H9 (cell line): ENCODE measurements around the gene GP1BB. TPM values are rescaled to one million over a fixed set of nuclear protein-coding genes. Genes with fewer than 3 reads are reported as not detected.
"Not testable (repeated sequence)": the region's sequence is repeated elsewhere in the genome, so short reads cannot be mapped to it uniquely, and the experiment has no call there.

Experiments used
- DNase-seq: peaks from one replicate; pipeline ENCODE4 v3.0.0-alpha.2; 2017
- H2AFZ ChIP-seq: one replicate; pipeline ENCODE4 v1.6.1; 2013; ENCODE audit warnings: mild to moderate bottlenecking, low read length, control low read depth, moderate library complexity
- H2AK5ac ChIP-seq: 2 replicates; pipeline ENCODE4 v1.6.1; 2013; ENCODE audit warnings: low read length, control low read depth, mixed read lengths; ENCODE audit not compliant: insufficient read length
- H2BK120ac ChIP-seq: one replicate; pipeline ENCODE4 v1.6.1; 2013; ENCODE audit warnings: low read depth, mild to moderate bottlenecking, low read length, control low read depth, inconsistent platforms; ENCODE audit not compliant: poor library complexity, severe bottlenecking
- H2BK12ac ChIP-seq: 2 replicates; pipeline ENCODE4 v1.6.1; 2013; ENCODE audit warnings: low read length, control low read depth, mixed read lengths, low read depth; ENCODE audit not compliant: insufficient read length
- H2BK15ac ChIP-seq: 2 replicates; pipeline ENCODE4 v1.6.1; 2013; ENCODE audit warnings: low read depth, low read length, control low read depth
- H2BK20ac ChIP-seq: one replicate; pipeline ENCODE4 v1.6.1; 2013; ENCODE audit warnings: low read depth, mild to moderate bottlenecking, low read length, control low read depth, inconsistent platforms; ENCODE audit not compliant: poor library complexity, severe bottlenecking
- H2BK5ac ChIP-seq: 2 replicates; pipeline ENCODE4 v1.6.1; 2013; ENCODE audit warnings: low read length, control low read depth, mixed read lengths; ENCODE audit not compliant: insufficient read length
- H3K14ac ChIP-seq: 2 replicates; pipeline ENCODE4 v1.6.1; 2013; ENCODE audit warnings: low read length, control low read depth; ENCODE audit not compliant: insufficient read depth
- H3K18ac ChIP-seq: 2 replicates; pipeline ENCODE4 v1.6.1; 2013; ENCODE audit warnings: low read depth, mild to moderate bottlenecking, mixed read lengths, low read length, control low read depth; ENCODE audit not compliant: insufficient read length
- H3K23ac ChIP-seq: 2 replicates; pipeline ENCODE4 v1.6.1; 2013; ENCODE audit warnings: low read length, control low read depth, mixed read lengths, low read depth; ENCODE audit not compliant: insufficient read length
- H3K23me2 ChIP-seq: 2 replicates; pipeline ENCODE4 v1.6.1; 2013; ENCODE audit warnings: low read depth, mild to moderate bottlenecking, mixed read lengths, low read length, control low read depth; ENCODE audit not compliant: insufficient read length, poor library complexity, severe bottlenecking
- H3K27ac ChIP-seq: 2 replicates; pipeline ENCODE4 v1.5.1; 2013; ENCODE audit warnings: low read length, control low read depth, mixed read lengths, low read depth; ENCODE audit not compliant: insufficient read length
- H3K27me3 ChIP-seq: 2 replicates; pipeline ENCODE4 v1.6.1; 2013; ENCODE audit warnings: low read length, control low read depth, inconsistent platforms; ENCODE audit not compliant: insufficient read depth
- H3K4ac ChIP-seq: 2 replicates; pipeline ENCODE4 v1.6.1; 2013; ENCODE audit warnings: low read depth, mild to moderate bottlenecking, control low read depth, inconsistent platforms, low read length, moderate library complexity
- H3K4me1 ChIP-seq: 2 replicates; pipeline ENCODE4 v1.6.1; 2013; ENCODE audit warnings: low read length, control low read depth, inconsistent platforms; ENCODE audit not compliant: insufficient read depth
- H3K4me2 ChIP-seq: 2 replicates; pipeline ENCODE4 v1.6.1; 2013; ENCODE audit warnings: low read length, control low read depth, mixed read lengths; ENCODE audit not compliant: insufficient read length, insufficient read depth
- H3K56ac ChIP-seq: 2 replicates; pipeline ENCODE4 v1.6.1; 2013; ENCODE audit warnings: low read depth, mild to moderate bottlenecking, mixed read lengths, low read length, control low read depth; ENCODE audit not compliant: insufficient read length
- H3K79me1 ChIP-seq: 2 replicates; pipeline ENCODE4 v1.6.1; 2013; ENCODE audit warnings: low read depth, mild to moderate bottlenecking, moderate library complexity, low read length, control low read depth, inconsistent platforms; ENCODE audit not compliant: insufficient read depth, poor library complexity, severe bottlenecking
- H3K79me2 ChIP-seq: 2 replicates; pipeline ENCODE4 v1.6.1; 2013; ENCODE audit warnings: low read length, control low read depth, inconsistent platforms; ENCODE audit not compliant: insufficient read depth
- H3K9ac ChIP-seq: 2 replicates; pipeline ENCODE4 v1.6.1; 2013; ENCODE audit warnings: low read length, control low read depth, mixed read lengths; ENCODE audit not compliant: insufficient read length; ENCODE audit errors: extremely low read depth
- H3K9me3 ChIP-seq: one replicate; pipeline ENCODE4 v1.6.1; 2013; ENCODE audit warnings: low read depth, low read length, inconsistent platforms; ENCODE audit not compliant: control insufficient read depth
- H3T11ph ChIP-seq: one replicate; pipeline ENCODE4 v1.6.1; 2013; ENCODE audit warnings: mild to moderate bottlenecking, low read length, control low read depth, inconsistent platforms
- H4K20me1 ChIP-seq: one replicate; pipeline ENCODE4 v1.6.1; 2013; ENCODE audit not compliant: control insufficient read depth, insufficient read length, insufficient read depth
- H4K5ac ChIP-seq: 2 replicates; pipeline ENCODE4 v1.6.1; 2013; ENCODE audit warnings: low read depth, mild to moderate bottlenecking, mixed read lengths, low read length, control low read depth; ENCODE audit not compliant: insufficient read length
- H4K8ac ChIP-seq: replicated peaks from 2 replicates; pipeline ENCODE4 v1.6.1; 2013; ENCODE audit warnings: low read length, control low read depth, mixed read lengths, low read depth; ENCODE audit not compliant: insufficient read length
- H4K91ac ChIP-seq: 2 replicates; pipeline ENCODE4 v1.6.1; 2013; ENCODE audit warnings: low read depth, mild to moderate bottlenecking, moderate library complexity, mixed read lengths, low read length, control low read depth; ENCODE audit not compliant: insufficient read length
- H3K27ac Mint-ChIP-seq, 3 experiments: 2 replicates in 2 of 3; 3 replicates in 1 of 3; pipeline ENCODE4 v1.8.0; 2020 to 2021; ENCODE audit warnings: mixed read lengths in 3 of 3, mild to moderate bottlenecking in 1 of 3, moderate library complexity in 1 of 3
- H3K27me3 Mint-ChIP-seq: 2 replicates; pipeline ENCODE4 v1.8.0; 2021; ENCODE audit warnings: low read depth, mild to moderate bottlenecking, moderate library complexity, mixed read lengths
- H3K36me3 Mint-ChIP-seq, 3 experiments: 2 replicates in 2 of 3; 3 replicates in 1 of 3; pipeline ENCODE4 v1.8.0; 2020 to 2021; ENCODE audit warnings: low read depth in 3 of 3, mixed read lengths in 3 of 3; ENCODE audit not compliant: insufficient read depth in 1 of 3
- H3K4me1 Mint-ChIP-seq, 2 experiments: 2 replicates each; pipeline ENCODE4 v1.8.0; 2020; ENCODE audit warnings: mixed read lengths in 2 of 2
- H3K4me3 Mint-ChIP-seq, 2 experiments: 2 replicates in 1 of 2; 3 replicates in 1 of 2; pipeline ENCODE4 v1.8.0; 2020 to 2021; ENCODE audit warnings: mild to moderate bottlenecking in 2 of 2, mixed read lengths in 2 of 2, moderate library complexity in 1 of 2
- H3K9me3 Mint-ChIP-seq, 2 experiments: 2 replicates in 1 of 2; 3 replicates in 1 of 2; pipeline ENCODE4 v1.8.0; 2020; ENCODE audit warnings: mild to moderate bottlenecking in 2 of 2, mixed read lengths in 2 of 2, moderate library complexity in 1 of 2
- WGBS: extraction: QIAGEN DNeasy Blood & Tissue Kit; methylation state at CpG from one replicate; pipeline ENCODE4 v1.1.7; 2013; ENCODE audit warnings: missing lambda C conversion rate, low lambda C conversion rate, mixed read lengths; ENCODE audit not compliant: insufficient read length; ENCODE audit errors: extremely low coverage; 5-methylcytosine and 5-hydroxymethylcytosine counted together
- total RNA-seq: library from RNA; stranded (reverse); gene quantifications from 2 replicates; pipeline ENCODE4 v1.2.1, GENCODE V29; 2021
- TF ChIP-seq, protein P1 (sequence below): fragments of 200-600 bp; sonication (generic); conservative IDR thresholded peaks from 3 replicates; pipeline ENCODE4 v1.8.0; 2021; ENCODE audit warnings: antibody characterized with exemption, mild to moderate bottlenecking

The GP1BB gene
- total RNA-seq, 1 experiment from 2014 or later, result 3.4 TPM

DNA sequence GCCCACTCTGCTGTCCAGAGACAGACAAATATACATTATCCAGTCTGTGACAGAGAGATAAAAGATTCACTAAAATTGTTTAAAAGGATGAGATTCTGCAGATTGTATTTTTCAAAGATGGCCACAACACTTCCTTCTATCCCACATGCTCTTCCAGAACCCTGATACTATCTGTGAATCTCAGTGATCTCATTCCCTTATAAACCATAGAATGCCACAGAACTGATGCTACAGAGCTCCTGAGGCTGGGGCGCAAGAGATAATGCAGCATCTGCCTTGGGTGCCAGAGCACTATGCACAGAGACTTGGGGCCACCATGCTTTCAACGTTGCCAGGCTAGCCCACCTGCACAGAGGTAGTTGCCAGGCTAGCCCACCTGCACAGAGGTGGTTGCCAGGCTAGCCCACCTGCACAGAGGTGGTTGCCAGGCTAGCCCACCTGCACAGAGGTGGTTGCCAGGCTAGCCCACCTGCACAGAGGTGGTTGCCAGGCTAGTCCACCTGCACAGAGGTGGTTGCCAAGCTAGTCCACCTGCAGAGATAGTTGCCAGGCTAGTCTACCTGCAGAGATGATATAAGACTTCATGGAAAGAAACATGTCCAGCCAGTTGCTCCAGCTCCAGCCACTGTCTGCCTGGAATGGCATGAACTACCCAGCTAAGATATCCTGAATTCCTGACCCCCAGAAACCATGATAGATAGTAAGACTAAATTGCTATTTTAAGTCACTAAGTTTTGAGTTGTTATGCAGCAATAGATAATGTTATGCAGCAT, 26.6 kb upstream of the GP1BB start:
- Histone ChIP-seq H3K4me2 (no peak overlapping the region), H4K91ac (no peak overlapping the region), H2AFZ (no peak overlapping the region), H2BK12ac (no peak overlapping the region), H4K5ac (no peak overlapping the region), H3K18ac (no peak overlapping the region), H3K4me1 (peaks cover 3% of the 10 kb centered on the region; the same call in 1 of the 2 replicates), H3K79me2 (no peaks in the 10 kb centered on the region), H3K27me3 (no peaks in the 10 kb centered on the region), H2BK5ac (no peak overlapping the region), H2BK20ac (no peak overlapping the region), H3K27ac (no peak overlapping the region), H3K56ac (no peak overlapping the region), H2AK5ac (no peak overlapping the region), H4K20me1 (no peaks in the 10 kb centered on the region), H3T11ph (no peak overlapping the region), H3K23ac (no peak overlapping the region), H3K14ac (no peak overlapping the region), H2BK120ac (no peak overlapping the region), H2BK15ac (no peak overlapping the region), H3K9me3 (no peaks in the 10 kb centered on the region), H3K9ac (no peak overlapping the region), H3K23me2 (no peaks in the 10 kb centered on the region), H4K8ac (no peak overlapping the region), H3K4ac (no peak overlapping the region; the same call in 1 of the 2 replicates), H3K79me1 (no peaks in the 10 kb centered on the region)
- TF ChIP-seq, protein P1, sequence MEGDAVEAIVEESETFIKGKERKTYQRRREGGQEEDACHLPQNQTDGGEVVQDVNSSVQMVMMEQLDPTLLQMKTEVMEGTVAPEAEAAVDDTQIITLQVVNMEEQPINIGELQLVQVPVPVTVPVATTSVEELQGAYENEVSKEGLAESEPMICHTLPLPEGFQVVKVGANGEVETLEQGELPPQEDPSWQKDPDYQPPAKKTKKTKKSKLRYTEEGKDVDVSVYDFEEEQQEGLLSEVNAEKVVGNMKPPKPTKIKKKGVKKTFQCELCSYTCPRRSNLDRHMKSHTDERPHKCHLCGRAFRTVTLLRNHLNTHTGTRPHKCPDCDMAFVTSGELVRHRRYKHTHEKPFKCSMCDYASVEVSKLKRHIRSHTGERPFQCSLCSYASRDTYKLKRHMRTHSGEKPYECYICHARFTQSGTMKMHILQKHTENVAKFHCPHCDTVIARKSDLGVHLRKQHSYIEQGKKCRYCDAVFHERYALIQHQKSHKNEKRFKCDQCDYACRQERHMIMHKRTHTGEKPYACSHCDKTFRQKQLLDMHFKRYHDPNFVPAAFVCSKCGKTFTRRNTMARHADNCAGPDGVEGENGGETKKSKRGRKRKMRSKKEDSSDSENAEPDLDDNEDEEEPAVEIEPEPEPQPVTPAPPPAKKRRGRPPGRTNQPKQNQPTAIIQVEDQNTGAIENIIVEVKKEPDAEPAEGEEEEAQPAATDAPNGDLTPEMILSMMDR, result no peak
- DNase-seq, result no peak
- Mint-ChIP-seq H3K36me3 (no peaks in the 10 kb centered on the region; a peak in 2 of 7 replicates), H3K27me3 (peaks cover 19% of the 10 kb centered on the region), H3K4me1 (peaks cover 5 to 12% of the 10 kb centered on the region in 2 experiments), H3K4me3 (no peak overlapping the region; a peak in 1 of 5 replicates), H3K9me3 (no peaks in the 10 kb centered on the region), H3K27ac (no peak overlapping the region; a peak in 2 of 7 replicates)
- WGBS, result no CpG with 5 or more reads among the region's 2 CpGs

DNA sequence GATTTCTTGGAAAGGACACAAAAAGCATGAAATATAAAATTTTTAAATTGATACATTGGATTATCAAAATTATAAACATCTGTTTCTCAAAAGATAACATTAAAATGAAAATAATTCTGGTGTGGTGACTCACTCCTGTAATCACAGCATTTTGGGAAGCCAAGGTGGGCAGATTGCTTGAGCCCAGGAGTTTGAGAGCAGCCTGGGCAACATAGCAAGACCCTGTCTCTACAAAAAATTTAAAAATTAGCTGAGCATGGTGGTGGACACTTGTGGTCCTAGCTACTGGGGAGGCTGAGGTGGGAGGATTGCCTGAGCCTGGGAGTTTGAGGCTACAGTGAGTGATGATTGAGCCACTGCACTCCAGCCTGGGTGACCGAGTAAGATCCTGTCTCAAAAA, 25.5 kb upstream of the GP1BB start:
- not testable (repeated sequence) for H4K5ac ChIP-seq, H3K23me2 ChIP-seq, DNase-seq, H4K8ac ChIP-seq, H3K14ac ChIP-seq, H3K27ac ChIP-seq, H3K27ac Mint-ChIP-seq, H3K9me3 Mint-ChIP-seq, H3K18ac ChIP-seq, H3K9me3 ChIP-seq, H2AFZ ChIP-seq, H3K36me3 Mint-ChIP-seq, H3K4me3 Mint-ChIP-seq, H3K79me2 ChIP-seq, H4K91ac ChIP-seq, H4K20me1 ChIP-seq, H3T11ph ChIP-seq, H3K4me1 ChIP-seq, H2BK5ac ChIP-seq, H2BK120ac ChIP-seq, H3K56ac ChIP-seq, H2BK15ac ChIP-seq, H2AK5ac ChIP-seq, H3K9ac ChIP-seq, H2BK20ac ChIP-seq, H3K79me1 ChIP-seq, H2BK12ac ChIP-seq, H3K23ac ChIP-seq, H3K27me3 ChIP-seq, H3K4me2 ChIP-seq, H3K4ac ChIP-seq
- no CpG with 5 or more reads among the region's 1 CpG for WGBS
- H3K4me1 Mint-ChIP-seq, result peaks cover 0 to 10% of the 10 kb centered on the region in 2 experiments; a peak in 2 of 4 replicates
- peaks cover 20% of the 10 kb centered on the region for H3K27me3 Mint-ChIP-seq
